IPS-20b (cell line): ENCODE measurements around the gene PDCD1.
"Not testable (repeated sequence)": the region's sequence is repeated elsewhere in the genome, so short reads cannot be mapped to it uniquely, and the experiment has no call there.

Source experiments
- H3K27ac ChIP-seq: one replicate; pipeline ENCODE4 v1.5.1; 2013; ENCODE audit warnings: low read length
- H3K27me3 ChIP-seq: 2 replicates; pipeline ENCODE4 v1.6.1; 2013; ENCODE audit warnings: mild to moderate bottlenecking, low read length, inconsistent platforms; ENCODE audit not compliant: insufficient read depth
- H3K36me3 ChIP-seq: 2 replicates; pipeline ENCODE4 v1.6.1; 2013; ENCODE audit warnings: low read depth, mild to moderate bottlenecking, inconsistent platforms, low read length, moderate library complexity; ENCODE audit not compliant: insufficient read depth
- H3K4me1 ChIP-seq: 2 replicates; pipeline ENCODE4 v1.6.1; 2013; ENCODE audit warnings: mild to moderate bottlenecking, control low read depth, inconsistent platforms, low read length, moderate library complexity; ENCODE audit not compliant: insufficient read depth
- H3K4me3 ChIP-seq: 2 replicates; pipeline ENCODE4 v1.5.1; 2013; ENCODE audit warnings: mild to moderate bottlenecking, low read length, inconsistent platforms
- H3K9ac ChIP-seq: 2 replicates; pipeline ENCODE4 v1.6.1; 2013; ENCODE audit warnings: low read depth, mild to moderate bottlenecking, inconsistent platforms, low read length, moderate library complexity
- H3K9me3 ChIP-seq: 2 replicates; pipeline ENCODE4 v1.6.1; 2013; ENCODE audit warnings: mild to moderate bottlenecking, low read depth, low read length, inconsistent platforms; ENCODE audit not compliant: insufficient read depth

The PDCD1 gene

GRCh38 chr2:241884951-241885290, 26.2 kb upstream of the PDCD1 start:
- Histone ChIP-seq H3K9ac (no peak overlapping the region), H3K9me3 (no peaks in the 10 kb centered on the region), H3K27me3 (no peaks in the 10 kb centered on the region), H3K27ac (no peak overlapping the region), H3K36me3 (no peaks in the 10 kb centered on the region), H3K4me3 (no peak overlapping the region), H3K4me1 (peaks cover 18% of the 10 kb centered on the region; the same call in 1 of the 2 replicates)

GRCh38 chr2:241882091-241882625, 23.5 kb upstream of the PDCD1 start:
- H3K27ac ChIP-seq: no peak overlapping the region
- H3K27me3 ChIP-seq: no peaks in the 10 kb centered on the region
- no peak overlapping the region; the same call in 1 of the 2 replicates for H3K9ac ChIP-seq
- H3K9me3 ChIP-seq: no peaks in the 10 kb centered on the region
- no peaks in the 10 kb centered on the region for H3K36me3 ChIP-seq
- H3K4me1 ChIP-seq: peaks cover 18% of the 10 kb centered on the region; the same call in 1 of the 2 replicates
- H3K4me3 ChIP-seq: peak overlapping the region; percentile 46

GRCh38 chr2:241880311-241881073, 21.8 kb upstream of the PDCD1 start:
- Histone ChIP-seq H3K4me1 (peaks cover 18% of the 10 kb centered on the region; the same call in 1 of the 2 replicates), H3K27me3 (no peaks in the 10 kb centered on the region), H3K36me3 (no peaks in the 10 kb centered on the region), H3K4me3 (peak overlapping the region; percentile 76), H3K27ac (peak overlapping the region; percentile 54), H3K9me3 (no peaks in the 10 kb centered on the region), H3K9ac (peak overlapping the region; percentile 85; the same call in 1 of the 2 replicates)

- Histone ChIP-seq H3K4me3 (no peak overlapping the region), H3K9me3 (no peaks in the 10 kb centered on the region), H3K4me1 (peaks cover 18% of the 10 kb centered on the region; the same call in 1 of the 2 replicates), H3K27ac (no peak overlapping the region), H3K9ac (no peak overlapping the region), H3K27me3 (no peaks in the 10 kb centered on the region), H3K36me3 (no peaks in the 10 kb centered on the region)
Measured at GRCh38 chr2:241879326-241879725, 20.6 kb upstream of the PDCD1 start.

GRCh38 chr2:241877989-241878970, 19.6 kb upstream of the PDCD1 start:
- Histone ChIP-seq H3K27ac (no peak overlapping the region), H3K9ac (no peak overlapping the region), H3K9me3 (peaks cover 7% of the 10 kb centered on the region; the same call in 1 of the 2 replicates), H3K27me3 (no peaks in the 10 kb centered on the region), H3K36me3 (no peaks in the 10 kb centered on the region), H3K4me3 (no peak overlapping the region), H3K4me1 (peaks cover 18% of the 10 kb centered on the region; the same call in 1 of the 2 replicates)

- Histone ChIP-seq H3K27me3 (no peaks in the 10 kb centered on the region), H3K27ac (no peak overlapping the region), H3K4me1 (peaks cover 8% of the 10 kb centered on the region; the same call in 1 of the 2 replicates), H3K9me3 (peaks cover 7% of the 10 kb centered on the region; the same call in 1 of the 2 replicates), H3K4me3 (no peak overlapping the region), H3K36me3 (no peaks in the 10 kb centered on the region), H3K9ac (no peak overlapping the region)
Measured at GRCh38 chr2:241877197-241877685, 18.5 kb upstream of the PDCD1 start.

GRCh38 chr2:241876528-241877196, 18.0 kb upstream of the PDCD1 start:
- Histone ChIP-seq H3K9me3 (peaks cover 7% of the 10 kb centered on the region; the same call in 1 of the 2 replicates), H3K27ac (no peak overlapping the region), H3K4me1 (0 out of 2 replicates have a peak, but pooled peaks cover 4% of the 10 kb centered on the region), H3K9ac (no peak overlapping the region), H3K4me3 (no peak overlapping the region), H3K36me3 (no peaks in the 10 kb centered on the region), H3K27me3 (no peaks in the 10 kb centered on the region)

- not testable (repeated sequence) for H3K27me3 ChIP-seq, H3K9me3 ChIP-seq, H3K9ac ChIP-seq, H3K27ac ChIP-seq, H3K36me3 ChIP-seq, H3K4me3 ChIP-seq, H3K4me1 ChIP-seq
Measured at GRCh38 chr2:241875754-241876527, 17.2 kb upstream of the PDCD1 start.

- no peak overlapping the region for H3K9ac ChIP-seq
- H3K36me3 ChIP-seq: no peaks in the 10 kb centered on the region
- H3K9me3 ChIP-seq: peaks cover 7% of the 10 kb centered on the region; the same call in 1 of the 2 replicates
- H3K27ac ChIP-seq: no peak overlapping the region
- H3K27me3 ChIP-seq: no peaks in the 10 kb centered on the region
- H3K4me3 ChIP-seq: no peak overlapping the region
- H3K4me1 ChIP-seq: no peaks in the 10 kb centered on the region
Measured at GRCh38 chr2:241874277-241874925, 15.7 kb upstream of the PDCD1 start.

- H3K27ac ChIP-seq: no peak overlapping the region
- peaks cover 7% of the 10 kb centered on the region; the same call in 1 of the 2 replicates for H3K9me3 ChIP-seq
- H3K4me3 ChIP-seq: no peak overlapping the region
- H3K27me3 ChIP-seq: no peaks in the 10 kb centered on the region
- no peak overlapping the region for H3K9ac ChIP-seq
- no peaks in the 10 kb centered on the region for H3K4me1 ChIP-seq
- H3K36me3 ChIP-seq: no peaks in the 10 kb centered on the region
Measured at GRCh38 chr2:241873803-241874110, 15.1 kb upstream of the PDCD1 start.
